Activated naive CD4-positive, alpha-beta T cell treated with anti-CD3 and anti-CD28 coated beads, Interleukin-2, amount 50 U/mL, for 72 hours (primary cell): ENCODE measurements around the gene ID1. TPM values are rescaled to one million over a fixed set of nuclear protein-coding genes. Genes with fewer than 3 reads are reported as not detected.

ENCODE experiments used
- ATAC-seq, 2 donors: fragments of 150-1000 bp; cut with Tn5 transposase; 2 replicates each; pipeline ENCODE4 v1.10.0; 2021; ENCODE audit warnings: mild to moderate bottlenecking in 2 of 2, moderate library complexity in 2 of 2
- DNase-seq, 2 donors: peaks; one replicate each; pipeline ENCODE4 v3.0.0; 2021 to 2022; ENCODE audit warnings: low spot score in 2 of 2
- H3K27ac Mint-ChIP-seq, 2 donors: one replicate each; pipeline ENCODE4 v1.8.0; 2022; ENCODE audit warnings: mild to moderate bottlenecking in 2 of 2, mixed read lengths in 2 of 2
- H3K36me3 Mint-ChIP-seq, 2 donors: one replicate each; pipeline ENCODE4 v1.8.0; 2022; ENCODE audit warnings: mixed read lengths in 2 of 2
- H3K9me3 Mint-ChIP-seq, 2 donors: one replicate each; pipeline ENCODE4 v1.8.0; 2022; ENCODE audit warnings: mixed read lengths in 2 of 2
- total RNA-seq, 2 donors: library from RNA; stranded (reverse); gene quantifications; one replicate each; pipeline ENCODE4 v1.2.3, GENCODE V29; 2022

Gene ID1, protein sequence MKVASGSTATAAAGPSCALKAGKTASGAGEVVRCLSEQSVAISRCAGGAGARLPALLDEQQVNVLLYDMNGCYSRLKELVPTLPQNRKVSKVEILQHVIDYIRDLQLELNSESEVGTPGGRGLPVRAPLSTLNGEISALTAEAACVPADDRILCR
- 10 to 100 TPM in 1 of 2 donors, 1 to 10 TPM in 1; 1.4 to 19.4 TPM for total RNA-seq

DNA sequence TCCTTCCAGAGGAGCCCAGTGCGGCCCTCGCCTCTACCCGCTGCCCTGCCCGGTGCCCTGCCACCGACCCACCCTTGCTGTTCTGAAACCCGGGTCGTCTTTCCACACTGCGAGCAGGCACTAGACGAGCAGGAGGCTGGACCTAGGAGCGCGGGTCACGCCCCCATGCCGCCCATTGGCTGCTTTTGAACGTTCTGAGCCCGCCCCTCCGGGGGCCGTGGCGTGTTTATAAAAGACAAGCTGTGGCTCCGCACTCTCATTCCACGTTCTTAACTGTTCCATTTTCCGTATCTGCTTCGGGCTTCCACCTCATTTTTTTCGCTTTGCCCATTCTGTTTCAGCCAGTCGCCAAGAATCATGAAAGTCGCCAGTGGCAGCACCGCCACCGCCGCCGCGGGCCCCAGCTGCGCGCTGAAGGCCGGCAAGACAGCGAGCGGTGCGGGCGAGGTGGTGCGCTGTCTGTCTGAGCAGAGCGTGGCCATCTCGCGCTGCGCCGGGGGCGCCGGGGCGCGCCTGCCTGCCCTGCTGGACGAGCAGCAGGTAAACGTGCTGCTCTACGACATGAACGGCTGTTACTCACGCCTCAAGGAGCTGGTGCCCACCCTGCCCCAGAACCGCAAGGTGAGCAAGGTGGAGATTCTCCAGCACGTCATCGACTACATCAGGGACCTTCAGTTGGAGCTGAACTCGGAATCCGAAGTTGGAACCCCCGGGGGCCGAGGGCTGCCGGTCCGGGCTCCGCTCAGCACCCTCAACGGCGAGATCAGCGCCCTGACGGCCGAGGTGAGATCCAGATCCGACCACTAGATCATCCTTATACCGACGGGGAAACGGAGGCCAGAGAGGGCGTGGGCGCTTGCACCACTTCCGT, at the start of gene ID1:
ID1 (plus strand) TSS at position 259 of the 871 bp plus-strand sequence; CDS start at position 358, 99 bp downstream.
- ATAC-seq = peak; percentile 80 to 83
- no peaks in the 10 kb centered on the region for H3K9me3 Mint-ChIP-seq
- peak within 1 kb of the TSS; percentile 73 to 77 for H3K27ac Mint-ChIP-seq
- H3K36me3 Mint-ChIP-seq = peaks cover 0 to 9% of the 10 kb centered on the region in 2 donors
- peak; percentile 87 for DNase-seq

DNA sequence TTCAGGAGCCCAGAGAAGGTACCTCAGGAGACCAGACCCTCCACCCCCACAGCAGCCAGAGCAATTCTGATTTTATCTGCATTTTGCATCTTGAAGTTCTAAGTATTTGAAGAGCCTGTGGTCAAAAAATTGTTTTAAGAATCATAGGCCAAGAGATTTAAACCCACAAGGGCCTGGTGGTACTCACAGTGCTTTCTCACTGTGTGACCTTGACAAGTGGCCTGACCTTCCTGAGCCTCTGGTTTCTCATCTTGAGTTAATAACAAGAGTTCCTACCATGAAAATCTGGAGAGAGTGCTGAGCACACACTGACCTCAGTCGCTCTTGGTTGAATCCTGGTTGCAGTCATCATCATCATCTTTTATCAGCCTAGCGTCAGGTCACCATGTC, 45.4 kb upstream of the ID1 start:
- Mint-ChIP-seq H3K27ac (peak overlapping the region; percentile 84 to 88), H3K36me3 (peaks cover 21 to 23% of the 10 kb centered on the region in 2 donors), H3K9me3 (no peaks in the 10 kb centered on the region)
- peak; percentile 23 to 29 for ATAC-seq
- DNase-seq = no peak

DNA sequence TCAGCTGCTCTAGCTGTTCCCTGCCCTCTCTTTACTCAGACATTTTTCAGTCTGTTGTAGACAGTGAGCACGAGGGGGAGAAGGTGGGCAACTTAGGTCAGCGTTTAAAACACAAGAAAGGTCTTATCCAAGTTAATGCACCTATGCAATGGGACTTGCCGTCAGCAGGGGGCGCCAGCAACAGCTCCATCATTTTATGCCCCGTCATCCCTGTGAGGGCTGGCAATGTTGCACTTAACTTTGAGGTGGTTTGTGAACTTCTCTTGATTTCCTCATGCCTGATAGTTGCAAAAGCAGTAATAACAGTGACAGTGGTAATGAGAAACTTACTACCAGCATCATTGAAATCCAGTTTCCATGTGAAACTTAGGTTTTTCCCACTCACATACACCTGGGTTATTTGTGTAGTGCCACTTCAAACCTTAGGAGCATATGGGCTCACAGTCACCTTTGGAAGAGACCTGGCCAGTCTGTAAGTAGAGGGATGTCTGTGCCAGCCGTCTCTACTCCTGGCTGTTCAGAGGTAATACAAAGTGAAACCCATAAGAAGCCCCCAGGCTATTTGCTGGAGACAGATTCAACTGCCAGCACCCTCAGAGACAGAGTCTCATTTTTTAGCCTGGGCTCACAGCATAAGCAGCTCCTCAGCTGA, 44.9 kb upstream of the ID1 start:
- H3K27ac Mint-ChIP-seq = peak overlapping the region; percentile 84 to 88
- DNase-seq (peak; percentile 75 to 79), ATAC-seq (peak; percentile 67 to 75)
- H3K9me3 Mint-ChIP-seq = no peaks in the 10 kb centered on the region
- H3K36me3 Mint-ChIP-seq = peaks cover 21 to 23% of the 10 kb centered on the region in 2 donors

DNA sequence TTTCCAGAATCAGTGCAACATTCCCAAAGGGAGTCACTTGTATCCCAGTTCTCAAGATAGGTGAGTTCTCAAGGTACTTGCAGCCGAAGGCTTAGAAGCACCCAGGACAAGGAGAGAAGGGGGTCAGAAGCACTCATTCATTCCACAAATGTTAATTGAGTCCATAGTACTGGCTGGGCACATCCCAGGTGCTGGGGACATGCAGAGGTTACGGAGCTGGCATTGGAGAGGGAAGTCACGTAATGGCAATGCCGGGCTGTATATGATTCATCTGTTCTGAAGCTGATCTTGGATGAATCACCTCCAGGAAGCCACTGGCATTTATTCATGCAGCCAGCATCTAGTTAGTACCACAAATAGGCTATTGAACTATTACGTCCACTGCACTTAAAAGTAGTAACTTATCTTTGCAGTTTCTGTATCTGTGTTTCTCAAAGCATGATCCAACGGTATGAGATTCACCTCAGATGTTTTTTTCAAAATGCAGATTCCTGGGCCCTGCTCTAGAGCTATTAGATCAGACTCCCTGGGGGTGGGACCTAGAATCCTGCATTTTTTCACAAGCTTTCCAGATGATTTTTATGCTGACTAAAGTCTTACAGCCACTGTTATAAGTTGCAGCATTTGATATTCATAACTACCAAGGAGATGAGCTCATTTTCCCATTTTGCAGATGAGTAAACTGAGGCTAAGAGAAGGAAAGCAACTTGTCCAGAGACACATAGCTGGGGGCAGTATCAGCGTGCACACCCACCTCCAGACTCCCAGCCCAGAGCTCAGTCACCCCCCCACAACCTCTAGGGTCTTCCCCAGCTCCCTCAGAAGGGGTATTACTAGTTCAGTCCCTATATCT, 44.1 kb upstream of the ID1 start:
- peak in 1 of 2 donors; percentile 64 for ATAC-seq
- peak overlapping the region; percentile 84 to 88 for H3K27ac Mint-ChIP-seq
- no peak for DNase-seq
- no peaks in the 10 kb centered on the region for H3K9me3 Mint-ChIP-seq
- H3K36me3 Mint-ChIP-seq = peaks cover 21 to 23% of the 10 kb centered on the region in 2 donors

DNA sequence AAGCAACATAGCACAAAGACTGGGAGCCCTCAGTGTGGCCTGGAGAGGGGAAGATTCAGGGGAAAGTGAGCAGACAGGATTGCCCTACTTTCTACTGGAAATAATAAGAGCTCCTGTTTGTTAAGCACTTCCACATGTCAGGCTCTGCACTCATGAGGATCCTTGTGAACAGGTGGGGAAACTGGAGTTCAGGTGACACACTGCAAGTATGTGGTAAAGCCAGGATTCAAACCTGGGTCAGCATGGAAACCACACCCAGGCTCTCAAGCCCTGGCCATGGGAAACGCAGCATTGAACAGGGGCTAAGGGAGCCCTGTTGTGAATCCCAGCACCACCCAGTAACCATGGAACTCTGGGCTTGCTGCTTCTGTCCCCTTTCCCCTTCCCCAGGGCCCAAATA, 42.8 kb upstream of the ID1 start:
- H3K27ac Mint-ChIP-seq = no peak overlapping the region
- ATAC-seq = no peak
- no peaks in the 10 kb centered on the region for H3K9me3 Mint-ChIP-seq
- no peak for DNase-seq
- H3K36me3 Mint-ChIP-seq = peaks cover 21 to 23% of the 10 kb centered on the region in 2 donors

DNA sequence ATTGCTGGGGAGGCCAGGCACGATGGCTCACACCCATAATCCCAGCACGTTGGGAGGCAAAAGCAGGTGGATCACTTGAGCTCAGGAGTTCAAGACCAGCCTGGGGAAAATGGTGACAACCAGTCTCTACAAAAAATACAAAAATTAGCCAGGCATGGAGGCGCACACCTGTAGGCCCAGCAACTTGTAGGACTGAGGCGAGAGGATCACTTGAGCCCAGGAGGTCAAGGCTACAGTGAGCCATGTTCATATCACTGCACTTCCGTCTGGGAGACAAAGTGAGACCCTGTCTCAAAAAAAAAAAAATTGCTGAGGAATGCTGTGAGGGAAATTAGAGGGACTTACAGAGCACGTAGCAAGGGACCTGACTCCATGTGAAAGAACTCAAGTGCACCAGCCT, 40.8 kb upstream of the ID1 start:
- H3K36me3 Mint-ChIP-seq = peaks cover 19 to 21% of the 10 kb centered on the region in 2 donors
- no peaks in the 10 kb centered on the region for H3K9me3 Mint-ChIP-seq
- no peak for DNase-seq
- no peak for ATAC-seq
- peak overlapping the region; percentile 44 to 65 for H3K27ac Mint-ChIP-seq

DNA sequence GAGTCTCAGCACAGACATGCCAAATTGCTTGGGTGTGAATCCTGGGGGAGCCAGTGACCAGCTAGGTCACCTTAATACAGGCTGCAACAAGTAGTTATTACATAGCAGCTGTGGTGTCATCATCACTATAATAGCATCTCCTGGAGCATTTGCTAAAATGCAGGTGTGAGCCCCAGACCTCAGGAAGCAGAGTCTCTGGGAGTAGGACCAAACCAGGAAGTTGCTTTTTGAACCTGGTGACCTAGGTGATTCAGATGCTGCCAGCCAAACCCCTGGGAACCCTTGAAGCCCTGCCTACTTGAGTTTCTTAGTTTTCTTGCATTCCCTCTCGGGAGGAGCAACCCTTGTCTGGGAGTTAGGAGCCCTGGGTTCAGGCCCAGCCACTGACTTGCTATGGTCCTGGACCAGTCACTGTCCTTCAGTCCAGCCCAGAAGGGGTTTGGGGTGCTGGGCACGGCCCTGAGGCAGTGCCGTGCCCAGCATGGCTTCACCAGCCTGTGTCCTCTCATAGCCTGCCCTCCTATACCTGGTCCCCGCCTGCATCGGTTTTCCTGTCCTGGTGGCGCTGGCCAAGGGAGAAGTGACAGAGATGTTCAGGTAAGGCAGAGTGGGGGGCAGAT, 39.3 kb upstream of the ID1 start:
- Mint-ChIP-seq H3K36me3 (peaks cover 12 to 13% of the 10 kb centered on the region in 2 donors), H3K27ac (peak overlapping the region in 1 of 2 donors; percentile 82), H3K9me3 (no peaks in the 10 kb centered on the region)
- DNase-seq (no peak), ATAC-seq (no peak)

DNA sequence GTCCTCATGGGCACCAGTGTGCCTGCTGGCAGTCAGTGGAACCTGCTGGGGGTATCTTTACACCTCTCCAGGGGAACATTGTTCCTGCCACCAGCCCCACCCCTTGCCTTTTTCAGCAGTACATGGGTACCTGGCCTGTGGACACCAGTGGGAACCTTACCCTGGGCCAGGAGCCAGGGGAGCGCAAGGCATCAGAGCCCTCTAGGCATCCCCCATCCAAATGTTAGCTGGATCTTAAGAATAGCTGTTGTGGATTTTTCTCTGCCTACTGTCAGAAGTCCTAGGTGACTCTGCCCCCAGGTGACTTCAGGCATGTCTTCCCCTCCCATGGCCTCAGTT, 38.8 kb upstream of the ID1 start:
- Mint-ChIP-seq H3K9me3 (no peaks in the 10 kb centered on the region), H3K27ac (peak overlapping the region in 1 of 2 donors; percentile 82), H3K36me3 (peaks cover 8 to 10% of the 10 kb centered on the region in 2 donors)
- DNase-seq (no peak), ATAC-seq (no peak)

DNA sequence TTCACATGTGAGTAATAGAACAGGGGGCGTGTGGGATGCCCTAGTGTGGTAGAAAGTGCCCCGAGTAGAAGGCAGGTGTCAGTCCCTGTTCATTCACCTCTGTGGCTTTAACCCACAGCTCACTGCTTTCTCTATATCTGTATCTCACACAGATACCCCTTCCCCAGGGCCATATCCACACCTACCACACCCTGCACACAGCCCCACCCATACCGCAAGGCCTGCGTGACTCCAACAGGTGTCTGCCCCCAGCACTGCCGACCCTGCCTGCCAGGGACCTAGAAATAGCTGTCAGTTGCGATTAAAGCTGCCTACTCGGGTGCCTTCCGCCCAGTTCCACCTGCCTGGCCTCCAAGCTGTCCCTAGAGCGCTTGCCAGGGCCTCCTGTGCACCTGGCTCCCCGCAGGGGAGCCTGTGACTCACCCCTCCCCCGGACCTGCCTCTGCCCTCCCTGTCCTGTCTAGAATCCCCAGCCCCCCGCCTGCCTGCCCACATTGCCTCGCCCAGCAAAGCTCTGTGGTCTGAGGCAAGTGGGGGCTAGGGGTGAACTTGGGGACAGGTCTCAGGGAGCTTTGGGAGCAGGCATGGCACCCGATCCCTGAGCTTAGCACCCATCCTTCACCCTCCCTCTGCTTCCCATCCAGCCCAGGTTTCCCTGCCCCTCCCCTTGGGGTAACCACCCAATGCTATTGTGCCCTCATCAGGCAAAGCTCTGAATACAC, 38.3 kb upstream of the ID1 start:
- Mint-ChIP-seq H3K27ac (peak overlapping the region in 1 of 2 donors; percentile 82), H3K36me3 (peaks cover 3 to 4% of the 10 kb centered on the region in 2 donors), H3K9me3 (no peaks in the 10 kb centered on the region)
- ATAC-seq (peak; percentile 62 to 63), DNase-seq (no peak)

DNA sequence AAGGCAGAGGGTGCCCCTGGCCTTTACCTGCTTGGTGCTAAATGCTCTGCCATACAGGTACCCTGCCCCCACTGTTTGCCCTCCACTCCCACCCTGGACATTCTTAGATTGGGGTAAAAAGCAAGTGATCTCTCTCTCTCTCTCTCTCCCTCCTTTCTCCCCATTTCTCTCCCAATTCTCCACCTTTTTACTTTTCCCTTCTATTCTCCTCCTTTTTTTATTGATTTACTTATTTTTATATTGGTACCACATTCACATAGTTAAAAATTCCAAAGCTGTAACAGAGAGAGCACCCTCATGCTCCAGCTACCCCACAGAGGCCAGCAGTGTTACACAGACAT, 37.7 kb upstream of the ID1 start:
- no peaks in the 10 kb centered on the region for H3K9me3 Mint-ChIP-seq
- ATAC-seq (no peak), DNase-seq (no peak)
- H3K36me3 Mint-ChIP-seq = no peaks in the 10 kb centered on the region
- peak overlapping the region in 1 of 2 donors; percentile 82 for H3K27ac Mint-ChIP-seq

DNA sequence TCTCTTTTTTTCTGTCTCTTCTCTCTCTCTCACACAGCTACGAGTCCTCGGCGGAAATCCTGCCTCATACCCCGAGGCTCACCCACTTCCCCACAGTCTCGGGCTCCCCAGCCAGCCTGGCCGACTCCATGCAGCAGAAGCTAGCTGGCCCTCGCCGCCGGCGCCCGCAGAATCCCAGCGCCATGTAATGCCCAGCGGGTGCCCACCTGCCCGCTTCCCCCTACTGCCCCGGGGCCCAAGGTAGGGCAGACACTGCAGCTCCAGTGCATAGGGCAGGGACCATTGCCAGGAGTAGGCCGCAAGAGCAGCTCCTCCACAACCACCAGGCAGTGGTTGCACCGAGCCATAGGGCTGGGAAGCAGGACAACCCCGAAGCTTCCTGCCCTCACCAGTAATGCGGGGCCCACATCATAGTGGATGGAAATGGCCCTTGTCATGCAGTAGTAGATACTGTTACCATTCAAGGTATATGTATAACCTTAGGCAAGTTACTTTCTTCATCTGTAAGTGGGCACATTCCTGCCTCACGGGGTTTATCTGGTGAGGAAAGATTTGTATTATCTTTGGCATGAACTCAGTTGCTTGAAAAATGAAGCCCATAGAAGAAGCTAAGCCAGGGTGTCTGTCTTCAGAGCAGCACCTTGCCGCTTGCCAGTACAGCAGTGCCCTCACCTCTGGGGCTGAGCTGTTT, 36.9 kb upstream of the ID1 start:
- ATAC-seq = no peak
- DNase-seq = no peak
- peaks cover 0 to under 1% of the 10 kb centered on the region in 2 donors for H3K36me3 Mint-ChIP-seq
- H3K27ac Mint-ChIP-seq = peak overlapping the region; percentile 79 to 82
- H3K9me3 Mint-ChIP-seq = no peaks in the 10 kb centered on the region

DNA sequence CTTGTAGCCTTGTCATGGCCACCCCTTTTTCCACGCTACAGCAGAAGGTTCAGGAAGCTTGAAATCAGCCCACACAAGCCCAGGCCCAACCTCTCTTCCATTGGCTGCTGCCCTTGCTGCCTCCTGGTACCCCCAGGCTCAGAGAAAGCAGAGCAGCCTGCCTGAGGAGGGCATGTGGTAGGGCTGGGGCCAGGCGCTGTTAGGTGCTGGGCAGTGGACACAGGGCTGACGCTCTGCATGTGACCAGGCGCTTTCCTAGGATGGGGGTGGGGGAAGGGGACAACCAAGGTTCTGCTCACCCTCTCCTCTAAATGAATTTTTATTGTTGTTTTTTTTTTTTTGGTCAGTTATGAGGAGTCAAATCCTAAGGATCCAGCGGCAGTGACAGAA, 36.3 kb upstream of the ID1 start:
- Mint-ChIP-seq H3K27ac (peak overlapping the region; percentile 72 to 79), H3K9me3 (no peaks in the 10 kb centered on the region), H3K36me3 (peaks cover 0 to 6% of the 10 kb centered on the region in 2 donors)
- ATAC-seq (no peak), DNase-seq (no peak)

DNA sequence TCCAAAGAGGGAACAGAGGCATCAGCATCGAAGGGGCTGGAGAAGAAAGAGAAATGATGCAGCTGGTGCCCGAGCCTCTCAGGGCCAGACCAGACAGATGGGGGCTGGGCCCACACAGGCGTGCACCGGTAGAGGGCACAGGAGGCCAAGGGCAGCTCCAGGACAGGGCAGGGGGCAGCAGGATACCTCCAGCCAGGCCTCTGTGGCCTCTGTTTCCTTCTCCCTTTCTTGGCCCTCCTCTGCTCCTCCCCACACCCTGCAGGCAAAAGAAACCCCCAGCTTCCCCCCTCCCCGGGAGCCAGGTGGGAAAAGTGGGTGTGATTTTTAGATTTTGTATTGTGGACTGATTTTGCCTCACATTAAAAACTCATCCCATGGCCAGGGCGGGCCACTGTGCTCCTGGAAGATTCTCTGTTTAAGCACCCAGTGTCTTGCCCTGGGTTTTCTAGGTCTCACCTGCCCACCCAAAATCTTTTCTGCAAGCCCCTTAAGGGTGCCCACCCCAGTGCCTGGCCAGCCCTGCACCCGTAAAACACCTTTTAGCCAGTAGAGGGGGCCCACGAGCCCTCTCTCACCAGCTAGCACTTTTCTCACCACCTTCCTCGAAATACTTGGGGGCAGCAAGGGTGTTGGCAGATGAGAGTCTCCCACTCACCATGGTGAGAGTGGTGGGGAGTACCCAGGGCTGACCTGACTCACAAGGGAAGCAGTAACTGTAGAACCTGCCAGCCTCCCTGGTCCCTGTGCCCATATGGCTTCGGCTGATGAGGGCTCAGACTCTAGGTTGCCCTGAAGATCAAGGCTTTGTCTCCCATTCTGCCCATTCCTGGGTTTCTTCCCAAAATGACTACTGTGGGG, 35.7 kb upstream of the ID1 start:
- DNase-seq (peak; percentile 65 to 72), ATAC-seq (peak in 1 of 2 donors; percentile 10)
- H3K27ac Mint-ChIP-seq = peak overlapping the region; percentile 72 to 79
- H3K9me3 Mint-ChIP-seq = no peaks in the 10 kb centered on the region
- H3K36me3 Mint-ChIP-seq = peaks cover 0 to 9% of the 10 kb centered on the region in 2 donors

DNA sequence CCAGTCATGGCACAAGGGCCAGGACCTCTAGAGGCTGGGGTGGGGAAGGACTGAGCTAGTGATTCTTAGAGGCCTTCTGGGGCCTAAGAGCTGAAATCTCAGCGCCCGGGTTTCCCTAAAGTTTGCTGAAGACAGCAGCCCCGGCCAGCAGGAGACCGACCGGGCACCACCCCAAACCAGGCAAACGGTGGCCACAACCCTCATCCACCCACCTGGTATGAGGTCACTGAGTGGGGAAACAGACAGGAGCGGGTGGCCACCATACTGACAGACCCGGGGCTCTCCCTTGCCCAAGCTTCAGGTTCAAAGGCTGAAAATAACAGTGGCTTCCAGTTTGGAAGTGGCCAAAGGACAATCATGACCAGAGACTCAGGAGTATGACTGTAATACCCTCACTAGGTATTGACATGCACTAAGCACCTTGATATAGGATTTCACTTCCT, 35.0 kb upstream of the ID1 start:
- no peak for DNase-seq
- H3K27ac Mint-ChIP-seq = peak overlapping the region in 1 of 2 donors; percentile 72

More for the DNA sequence above, 35.0 kb upstream of the ID1 start:
- Mint-ChIP-seq H3K9me3 (no peaks in the 10 kb centered on the region), H3K36me3 (peaks cover 0 to 9% of the 10 kb centered on the region in 2 donors)
- ATAC-seq = no peak
